NCI-H1694 treated with DMSO at 0.1 percent for 48 hours (cell line): ENCODE results near the gene PEG3.

Experiments used
- DNase-seq: peaks from one replicate; lab custom pipeline; 2025; lab: John Stamatoyannopoulos, UW

Gene PEG3

DNA sequence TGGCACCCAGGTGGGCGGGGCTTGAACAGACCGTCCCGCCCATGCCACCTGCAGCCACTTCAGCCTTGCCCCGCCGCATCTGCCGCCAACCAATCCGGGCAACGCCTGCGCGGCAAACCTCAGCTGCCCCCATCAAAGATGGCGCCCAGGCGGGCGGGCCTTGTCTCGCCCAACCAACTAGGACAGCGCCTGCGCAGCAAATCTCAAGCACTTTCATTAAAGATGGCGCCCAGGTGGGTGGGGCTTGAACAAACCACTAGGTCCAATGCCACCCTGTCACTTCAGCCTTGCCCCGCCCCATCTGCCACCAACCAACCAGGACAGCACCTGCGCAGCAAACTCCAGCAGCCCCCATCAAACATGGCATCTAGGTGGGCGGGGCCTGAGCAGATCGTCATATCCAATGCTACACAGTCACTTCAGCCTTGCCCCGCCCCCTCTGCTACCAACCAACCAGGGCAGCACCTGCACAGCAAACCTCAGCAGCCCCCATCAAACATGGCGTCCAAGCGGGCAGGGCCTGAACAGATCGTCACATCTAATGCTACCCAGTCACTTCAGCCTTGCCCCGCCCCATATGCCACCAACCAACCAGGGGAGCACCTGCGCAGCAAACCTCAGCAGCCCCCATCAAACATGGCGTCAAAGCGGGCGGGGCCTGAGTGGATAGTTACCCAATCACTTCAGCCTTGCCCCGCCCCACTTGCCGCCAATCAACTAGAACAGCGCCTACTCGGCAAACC, 1.4 kb downstream of the PEG3 start:
- no peak for DNase-seq

DNA sequence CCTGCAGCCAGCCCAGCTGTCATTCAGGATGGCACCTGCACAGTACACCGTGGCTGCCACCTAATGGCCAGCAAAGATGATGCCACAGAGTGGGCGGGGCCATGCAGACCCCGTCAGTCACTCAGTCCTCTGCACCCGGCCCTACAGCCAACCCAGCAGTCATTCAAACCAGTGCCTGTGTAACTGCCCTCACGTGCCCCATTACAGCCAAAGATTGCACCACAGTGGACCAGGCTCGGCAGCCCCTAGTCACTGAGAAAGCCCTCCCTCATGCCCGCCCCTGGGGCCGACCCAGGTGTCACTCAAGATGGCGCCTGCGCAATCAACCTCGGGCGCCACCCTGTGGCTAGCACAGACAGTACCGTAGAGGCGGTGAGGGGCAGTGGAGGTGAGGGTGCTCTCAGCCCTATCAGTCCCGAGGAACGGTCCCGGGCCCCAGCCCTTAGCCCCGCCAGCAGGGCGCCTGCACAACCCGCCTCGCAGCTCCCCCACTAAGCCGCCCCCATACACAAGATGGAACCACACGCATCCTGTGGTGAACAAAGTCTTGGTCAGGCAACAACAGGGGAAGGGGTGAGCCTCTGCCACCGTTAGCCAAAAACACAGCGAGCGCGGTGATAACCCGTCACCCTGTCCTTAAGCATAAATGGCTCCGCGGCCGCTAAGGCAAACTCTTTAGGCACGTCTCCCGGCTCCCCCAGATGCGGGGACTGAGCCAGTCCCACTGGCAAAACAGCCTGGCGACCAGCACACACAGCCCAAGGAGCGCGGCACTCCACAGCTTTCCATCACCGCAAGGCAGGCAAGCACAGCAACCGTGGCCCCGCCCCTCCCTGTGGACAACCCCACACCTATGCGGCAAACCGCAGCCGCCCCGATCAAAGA, 2.3 kb downstream of the PEG3 start:
- DNase-seq = no peak

GRCh38 chr19:56837492-56838023, 3.0 kb downstream of the PEG3 start:
- no peak for DNase-seq

DNA sequence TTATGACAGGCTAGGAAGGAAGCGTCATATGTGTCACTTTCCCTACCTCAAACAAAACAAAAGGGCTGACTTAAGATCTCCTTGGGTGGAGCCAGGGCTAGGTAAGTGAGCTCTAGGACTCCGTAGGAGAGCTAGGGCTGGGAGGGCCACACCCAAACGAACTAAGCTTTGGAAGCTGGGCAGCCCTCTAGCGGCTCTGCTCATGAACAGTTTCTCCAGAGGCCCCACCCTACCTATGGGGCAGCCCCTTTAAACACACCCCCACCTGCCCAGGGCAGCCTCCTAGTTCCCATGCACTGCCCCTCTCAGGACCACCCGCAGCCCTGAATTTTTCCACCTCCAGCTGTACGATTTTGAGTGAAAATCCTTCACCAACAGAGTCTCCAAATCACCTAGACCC, 3.5 kb downstream of the PEG3 start:
- no peak for DNase-seq

- no peak for DNase-seq
Measured at GRCh38 chr19:56836059-56836458, 4.5 kb downstream of the PEG3 start.

- no peak for DNase-seq
Measured at GRCh38 chr19:56835401-56835800, 5.1 kb downstream of the PEG3 start.

DNA sequence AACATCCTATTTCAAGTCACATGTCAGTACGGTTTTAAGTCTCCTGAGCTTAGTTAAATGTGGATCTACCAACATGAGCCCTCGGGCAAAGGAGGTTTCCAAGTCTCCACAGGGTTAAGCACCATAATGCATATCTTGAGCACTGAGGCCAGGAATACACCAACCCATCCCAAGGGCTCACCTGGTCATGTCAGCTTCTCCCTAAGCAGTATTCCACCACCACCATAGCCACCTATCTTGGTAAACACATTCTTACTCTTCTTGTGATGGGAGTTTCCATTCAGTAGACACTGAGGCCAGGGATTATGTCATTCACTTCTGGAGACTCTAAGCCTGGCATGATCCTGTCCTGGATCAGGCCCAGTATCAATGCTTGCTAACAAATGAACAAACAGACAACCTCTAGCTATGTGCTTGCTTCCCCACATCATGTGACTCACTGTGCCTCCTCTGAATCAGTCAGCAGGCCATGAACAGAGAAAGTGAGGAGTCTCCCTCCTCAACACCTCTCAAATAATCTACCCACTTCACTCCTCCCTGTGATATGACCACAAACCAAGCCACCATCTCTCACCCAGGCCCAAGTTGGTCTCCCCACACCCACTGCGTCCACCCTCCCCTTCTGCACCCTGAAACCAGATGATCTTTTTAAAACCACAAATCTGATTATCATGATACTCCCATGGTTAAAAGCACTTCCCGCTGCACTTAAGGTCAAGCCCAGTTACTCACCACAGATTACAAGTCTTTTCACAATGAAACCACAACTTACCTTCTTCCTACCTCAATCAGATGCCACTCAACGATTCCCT, 5.8 kb downstream of the PEG3 start:
- DNase-seq = no peak

- DNase-seq = no peak
Measured at GRCh38 chr19:56832352-56832928, 8.1 kb downstream of the PEG3 start.

DNA sequence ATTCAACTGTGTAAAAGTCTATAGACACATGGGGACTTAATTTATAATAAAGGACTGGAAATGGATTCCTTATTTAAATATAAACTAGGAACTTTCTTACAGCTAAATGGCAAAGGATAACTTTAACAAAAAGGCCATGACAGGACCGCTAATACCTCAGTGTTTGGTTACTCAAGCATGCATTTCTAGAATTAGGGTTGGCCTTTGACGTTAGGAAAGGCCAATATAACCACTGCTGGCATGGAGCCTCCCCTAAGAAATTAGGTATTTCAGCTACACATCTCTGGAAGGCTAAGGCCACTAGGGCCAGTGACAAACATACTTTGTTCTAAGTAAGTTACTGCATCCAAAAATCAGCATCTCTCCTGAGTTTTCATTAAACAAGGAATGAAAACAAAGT, 9.3 kb downstream of the PEG3 start:
- no peak for DNase-seq

DNA sequence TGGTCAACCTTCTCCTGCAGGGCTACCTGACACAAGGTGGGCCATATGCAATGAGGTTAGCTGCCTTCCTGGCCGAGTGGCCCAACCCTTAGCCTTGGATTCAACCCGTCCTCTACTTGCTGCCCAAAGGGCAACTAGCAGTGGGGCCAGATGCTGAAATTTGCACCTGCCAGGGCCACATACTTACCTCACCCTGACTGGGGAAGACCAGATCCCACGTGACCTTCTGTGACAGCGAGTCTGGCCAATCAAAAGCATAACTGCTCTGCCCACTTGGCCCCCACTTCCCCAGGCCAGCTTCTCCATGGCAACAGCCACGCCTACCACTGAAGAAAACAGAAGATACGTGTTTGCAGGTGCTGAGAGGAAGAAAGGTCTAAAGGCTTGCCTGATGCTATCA, 10.9 kb downstream of the PEG3 start:
- DNase-seq = no peak

DNA sequence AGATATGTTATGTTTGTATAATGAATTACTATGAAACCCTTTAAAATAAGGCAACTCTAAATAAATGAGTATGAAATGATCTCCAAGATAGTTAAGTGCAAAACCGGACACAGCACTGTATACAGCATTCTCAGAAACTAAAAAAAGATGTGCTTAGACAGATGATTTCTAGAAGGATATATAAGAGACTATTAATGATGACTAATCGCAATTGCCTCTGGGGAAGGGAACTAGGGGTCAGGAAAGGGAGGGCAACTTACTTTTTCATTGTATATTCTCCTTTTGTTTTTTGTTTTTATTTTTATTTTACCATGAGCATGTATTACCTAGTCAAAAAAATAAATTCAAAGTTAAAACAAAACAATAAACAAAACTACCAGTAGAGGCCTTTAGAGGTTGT, 12.8 kb downstream of the PEG3 start:
- DNase-seq = no peak

DNA sequence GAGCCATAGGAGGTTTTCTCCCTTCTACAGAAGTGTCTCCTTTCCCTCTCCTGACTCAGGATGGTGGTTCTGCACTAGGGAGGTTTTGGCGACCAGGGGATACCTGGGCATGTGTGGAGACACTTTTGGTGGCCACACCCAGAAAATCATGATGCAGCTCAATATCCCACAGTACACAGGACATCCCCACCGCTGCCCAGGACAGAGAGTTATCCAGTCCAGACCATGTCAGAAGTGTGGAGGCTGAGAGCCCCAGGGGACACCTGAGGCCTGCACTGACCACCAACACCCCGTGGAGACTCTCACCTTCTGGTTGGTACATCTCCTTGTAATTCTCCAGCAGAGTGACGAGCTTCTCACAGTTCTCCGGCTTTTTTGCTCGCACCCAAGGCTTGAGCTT, 16.6 kb downstream of the PEG3 start:
- no peak for DNase-seq

GRCh38 chr19:56823417-56823816, 17.1 kb downstream of the PEG3 start:
- no peak for DNase-seq

GRCh38 chr19:56822755-56823154, 17.8 kb downstream of the PEG3 start:
- no peak for DNase-seq

DNA sequence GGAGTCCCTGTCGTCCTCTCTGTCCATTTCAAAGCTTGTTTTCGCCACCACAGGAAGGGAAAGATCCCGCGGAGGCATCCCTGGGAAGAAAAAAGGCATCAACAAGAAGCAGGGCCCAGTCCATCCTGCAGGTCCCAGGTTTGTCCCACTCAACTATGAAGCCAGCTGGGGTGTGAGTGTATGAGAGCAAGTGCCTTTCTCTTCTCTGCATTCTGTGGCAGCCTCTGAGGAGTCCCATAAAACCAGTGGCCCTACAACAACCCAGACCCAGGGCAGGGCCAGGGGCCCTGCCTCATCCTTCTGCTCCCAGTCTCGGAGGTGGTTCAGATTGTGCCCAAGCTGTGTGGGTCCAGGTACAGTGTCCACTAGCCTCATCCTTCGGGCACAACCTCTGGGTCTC, 18.9 kb downstream of the PEG3 start:
- no peak for DNase-seq

DNA sequence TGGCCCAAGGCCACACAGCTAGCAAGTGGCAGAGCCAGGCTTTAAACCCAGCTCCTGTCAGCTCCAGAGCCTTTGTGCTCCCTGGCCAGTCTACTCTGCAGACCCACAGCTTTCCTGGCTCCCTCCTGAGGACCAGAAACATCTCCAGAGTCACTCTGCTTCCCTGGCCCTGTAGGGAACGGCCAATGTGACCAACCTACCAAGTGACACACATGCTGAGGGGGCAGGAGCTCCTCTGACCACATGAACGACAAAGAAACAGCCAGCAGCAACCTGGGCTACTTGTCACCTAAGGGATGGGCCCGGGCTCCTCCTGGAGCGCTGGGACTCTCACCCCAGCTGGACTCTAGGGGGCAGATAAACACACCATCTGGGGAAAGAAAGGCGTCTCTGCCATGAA, 19.3 kb downstream of the PEG3 start:
- no peak for DNase-seq

DNA sequence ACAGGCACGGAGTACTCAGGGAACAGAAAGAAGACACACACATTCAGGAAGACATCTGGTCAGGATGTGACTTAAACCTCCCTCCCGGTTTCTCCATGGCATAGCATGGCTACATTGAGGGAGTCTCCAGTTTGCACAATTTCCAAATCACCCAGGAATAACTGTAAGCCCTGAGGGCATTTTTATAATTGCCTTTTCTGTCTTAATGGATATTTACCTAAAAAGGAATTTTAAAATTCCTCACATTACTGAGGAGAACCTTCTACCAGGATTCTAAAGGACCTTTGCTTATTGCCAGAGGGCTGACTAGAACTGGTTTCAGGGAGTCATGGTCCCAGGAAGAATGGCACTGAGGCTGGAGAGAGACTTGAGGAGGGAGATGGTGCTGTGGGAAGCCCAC, 21.4 kb downstream of the PEG3 start:
- DNase-seq = no peak

- DNase-seq = no peak
Measured at GRCh38 chr19:56814656-56815055, 25.9 kb downstream of the PEG3 start.

GRCh38 chr19:56813531-56813930, 27.0 kb downstream of the PEG3 start:
- no peak for DNase-seq

DNA sequence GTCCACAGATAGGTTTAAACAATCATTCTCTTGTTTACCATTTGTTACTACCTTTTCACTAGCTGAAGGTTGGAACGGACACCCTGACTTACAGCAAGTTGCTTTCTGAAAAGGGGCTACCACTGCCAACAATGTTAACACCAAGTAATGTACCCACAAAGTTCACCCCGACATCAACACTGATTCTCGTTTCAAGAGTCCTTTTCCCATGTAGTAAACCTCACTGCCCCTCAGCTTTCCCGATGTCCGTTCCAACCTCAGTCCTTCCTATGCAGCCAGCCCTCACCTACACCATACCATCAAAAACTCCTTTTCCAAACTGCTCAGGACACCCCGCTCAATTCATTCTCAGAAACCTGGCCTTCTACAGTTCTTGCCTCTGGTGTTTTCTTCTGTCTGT, 29.0 kb downstream of the PEG3 start:
- no peak for DNase-seq

- DNase-seq = no peak
Measured at GRCh38 chr19:56810260-56810659, 30.3 kb downstream of the PEG3 start.
